HG03025 (cell line): ENCODE measurements around the gene MARS1.
"Not testable (repeated sequence)": the region's sequence is repeated elsewhere in the genome, so short reads cannot be mapped to it uniquely, and the experiment has no call there.

Experiments used
- ATAC-seq: cut with Tn5 transposase; IDR thresholded peaks from one replicate; pipeline ENCODE4 v1.9.1; 2021; ENCODE audit warnings: mild to moderate bottlenecking, moderate library complexity; ENCODE audit not compliant: unreplicated experiment, low FRiP score

Gene MARS1

DNA sequence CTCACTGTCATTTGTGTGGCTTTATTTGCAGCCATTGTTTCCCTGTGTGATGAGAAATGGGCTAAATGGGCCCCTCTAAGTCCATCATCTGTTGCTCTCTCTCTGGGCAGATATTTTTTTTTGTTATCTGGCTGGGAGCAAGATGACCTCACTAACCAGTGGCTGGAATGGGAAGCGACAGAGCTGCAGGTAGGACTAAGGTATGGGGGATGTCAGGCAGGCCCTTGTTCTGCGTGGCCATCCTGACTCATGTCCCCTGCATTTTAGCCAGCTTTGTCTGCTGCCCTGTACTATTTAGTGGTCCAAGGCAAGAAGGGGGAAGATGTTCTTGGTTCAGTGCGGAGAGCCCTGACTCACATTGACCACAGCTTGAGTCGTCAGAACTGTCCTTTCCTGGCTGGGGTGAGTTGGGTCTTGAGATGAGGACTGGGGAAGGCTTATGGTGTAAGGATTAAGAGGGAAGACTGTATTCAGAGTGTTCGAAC is 1.3 kb downstream of the MARS1 start:
- no peak for ATAC-seq

DNA sequence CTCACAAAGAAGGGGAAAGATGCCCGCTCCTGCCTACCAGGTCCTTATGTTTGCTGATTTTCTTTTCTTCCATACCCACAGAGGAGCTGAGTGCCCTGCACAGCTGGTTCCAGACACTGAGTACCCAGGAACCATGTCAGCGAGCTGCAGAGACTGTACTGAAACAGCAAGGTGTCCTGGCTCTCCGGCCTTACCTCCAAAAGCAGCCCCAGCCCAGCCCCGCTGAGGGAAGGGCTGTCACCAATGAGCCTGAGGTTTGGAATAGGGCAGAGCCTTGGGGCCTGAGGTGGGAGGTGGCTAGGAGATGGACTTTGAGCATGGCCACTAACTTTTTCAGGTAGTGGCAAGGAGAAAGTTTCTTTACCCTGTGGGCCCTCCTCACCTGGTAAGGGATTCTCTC is 2.3 kb downstream of the MARS1 start:
- ATAC-seq = no peak

GRCh38 chr12:57491393-57492280 is 3.8 kb downstream of the MARS1 start:
- ATAC-seq = no peak

GRCh38 chr12:57495051-57495701 is 7.3 kb downstream of the MARS1 start:
- not testable (repeated sequence) for ATAC-seq

- ATAC-seq = no peak
These were observed 9.0 kb downstream of the MARS1 start for GRCh38 chr12:57496822-57497221.

GRCh38 chr12:57497223-57498131 is 9.6 kb downstream of the MARS1 start:
- ATAC-seq = no peak

GRCh38 chr12:57498132-57498502 is 10.2 kb downstream of the MARS1 start:
- no peak for ATAC-seq

GRCh38 chr12:57498571-57498970 is 10.7 kb downstream of the MARS1 start:
- ATAC-seq = no peak

DNA sequence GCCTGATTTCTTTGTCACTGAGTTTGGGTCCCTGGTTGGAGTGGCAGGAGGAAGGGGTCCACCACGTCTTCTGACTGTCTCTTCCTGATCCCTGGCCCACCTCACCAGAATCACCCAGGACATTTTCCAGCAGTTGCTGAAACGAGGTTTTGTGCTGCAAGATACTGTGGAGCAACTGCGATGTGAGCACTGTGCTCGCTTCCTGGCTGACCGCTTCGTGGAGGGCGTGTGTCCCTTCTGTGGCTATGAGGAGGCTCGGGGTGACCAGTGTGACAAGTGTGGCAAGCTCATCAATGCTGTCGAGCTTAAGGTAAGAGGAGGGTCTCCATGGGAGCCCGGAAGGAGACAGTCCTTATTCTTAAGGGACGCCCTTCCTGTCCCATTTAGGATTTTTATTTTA is 12.3 kb downstream of the MARS1 start:
- ATAC-seq = no peak

GRCh38 chr12:57502311-57502969 is 14.6 kb downstream of the MARS1 start:
- ATAC-seq = not testable (repeated sequence)

GRCh38 chr12:57506541-57506940 is 18.7 kb downstream of the MARS1 start:
- ATAC-seq = not testable (repeated sequence)

DNA sequence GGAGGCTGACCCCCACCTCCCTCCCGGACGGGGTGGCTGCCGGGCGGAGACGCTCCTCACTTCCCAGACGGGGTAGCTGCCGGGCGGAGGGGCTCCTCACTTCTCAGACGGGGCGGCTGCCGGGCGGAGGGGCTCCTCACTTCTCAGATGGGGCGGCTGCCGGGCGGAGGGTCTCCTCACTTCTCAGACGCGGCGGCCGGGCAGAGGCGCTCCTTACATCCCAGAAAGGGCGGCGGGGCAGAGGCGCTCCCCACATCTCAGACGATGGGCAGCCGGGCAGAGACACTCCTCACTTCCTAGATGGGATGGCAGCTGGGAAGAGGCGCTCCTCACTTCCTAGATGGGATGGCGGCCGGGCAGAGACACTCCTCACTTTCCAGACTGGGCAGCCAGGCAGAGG is 19.9 kb downstream of the MARS1 start:
- not testable (repeated sequence) for ATAC-seq

DNA sequence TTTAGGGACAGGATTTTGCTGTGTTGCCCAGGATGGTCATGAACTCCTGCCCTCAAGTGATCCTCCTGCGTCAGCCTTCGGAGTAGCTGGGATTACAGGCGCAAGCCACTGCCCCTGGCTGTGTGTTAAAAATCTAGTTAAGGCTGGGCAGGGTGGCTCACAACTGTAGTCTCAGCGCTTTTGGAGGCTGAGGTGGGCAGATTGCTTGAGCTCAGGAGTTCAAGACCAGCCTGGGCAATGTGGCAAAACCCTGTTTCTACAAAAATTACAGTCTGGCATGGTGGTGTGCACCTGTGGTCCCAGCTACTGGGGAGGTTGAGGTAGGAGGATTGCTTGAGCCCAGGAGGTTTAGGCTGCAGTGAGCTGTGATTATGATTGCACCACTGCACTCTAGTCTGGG is 23.3 kb downstream of the MARS1 start:
- no peak for ATAC-seq

DNA sequence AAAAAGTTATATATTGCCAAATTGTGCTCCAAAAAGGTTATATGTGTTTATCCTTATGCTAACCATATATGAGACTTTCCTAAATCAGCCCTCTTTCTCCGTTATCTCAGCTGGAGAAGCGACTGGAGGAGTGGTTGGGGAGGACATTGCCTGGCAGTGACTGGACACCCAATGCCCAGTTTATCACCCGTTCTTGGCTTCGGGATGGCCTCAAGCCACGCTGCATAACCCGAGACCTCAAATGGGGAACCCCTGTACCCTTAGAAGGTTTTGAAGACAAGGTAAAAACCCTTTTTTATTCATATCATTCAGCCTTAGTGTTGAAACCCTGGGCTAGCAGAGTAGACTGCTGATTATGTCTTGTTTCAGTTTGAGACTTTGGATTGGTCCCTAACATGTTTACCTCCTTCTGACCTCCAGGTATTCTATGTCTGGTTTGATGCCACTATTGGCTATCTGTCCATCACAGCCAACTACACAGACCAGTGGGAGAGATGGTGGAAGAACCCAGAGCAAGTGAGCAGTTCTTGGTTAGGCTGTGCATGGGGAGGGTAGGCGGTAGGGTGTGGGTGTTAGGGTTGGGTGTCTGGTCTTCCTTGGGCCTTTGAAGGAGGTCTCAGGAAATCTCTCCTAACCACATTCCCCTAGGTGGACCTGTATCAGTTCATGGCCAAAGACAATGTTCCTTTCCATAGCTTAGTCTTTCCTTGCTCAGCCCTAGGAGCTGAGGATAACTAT is 23.9 kb downstream of the MARS1 start:
- ATAC-seq = no peak

- no peak for ATAC-seq
These were observed 24.8 kb downstream of the MARS1 start for GRCh38 chr12:57512665-57513064.

- ATAC-seq = no peak
These were observed 25.4 kb downstream of the MARS1 start for GRCh38 chr12:57513266-57513665.

GRCh38 chr12:57513677-57514076 is 25.8 kb downstream of the MARS1 start:
- not testable (repeated sequence) for ATAC-seq

GRCh38 chr12:57514246-57514645 is 26.4 kb downstream of the MARS1 start:
- not testable (repeated sequence) for ATAC-seq

GRCh38 chr12:57514720-57515407 is 27.0 kb downstream of the MARS1 start:
- no peak for ATAC-seq
